Mesenteric fat pad (tissue), 1 donor: ENCODE measurements around the gene CTNND2. TPM values are rescaled to one million over a fixed set of nuclear protein-coding genes. Genes with fewer than 3 reads are reported as not detected.

ENCODE experiments used
- DNase-seq: peaks from one replicate; pipeline ENCODE4 v3.0.0-alpha.2; 2020; ENCODE audit warnings: low spot score
- total RNA-seq: library from RNA; stranded (reverse); fragmentation: NEBNext Ultra II Directional; extraction: Animal tissue kit (Norgen Biotek cat#: 25700); gene quantifications from one replicate; pipeline ENCODE4 v1.2.1, GENCODE V29; 2021
- donor health status: DM: yes; HTN: yes; CAD: no.

CTNND2 gene
- total RNA-seq, 1 donor from 2014 or later: 1.8 TPM

- DNase-seq: no peak
Measured at GRCh38 chr5:11182441-11183080, 721.7 kb downstream of the CTNND2 start.

- DNase-seq: no peak
Measured at GRCh38 chr5:11181940-11182339, 722.3 kb downstream of the CTNND2 start.

DNA sequence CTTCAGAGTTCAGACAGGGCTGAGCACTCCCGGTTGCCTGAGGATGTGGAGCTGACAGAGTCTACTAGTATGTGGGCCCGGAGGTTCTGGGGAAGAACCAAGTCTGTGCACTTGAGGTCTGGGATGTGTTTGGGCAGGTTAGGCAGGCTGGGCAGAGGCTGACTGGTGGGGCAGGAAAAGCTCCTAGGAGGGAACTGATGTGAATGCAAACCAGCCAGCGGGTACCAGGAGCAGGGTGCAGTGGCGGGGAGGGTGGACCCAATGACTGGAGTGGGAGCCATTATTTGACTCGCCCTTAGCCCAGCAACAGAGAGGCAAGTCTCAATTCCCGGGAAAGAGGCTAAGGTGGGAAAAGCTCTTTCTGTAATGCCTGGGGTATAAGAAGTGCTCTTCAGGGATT, 723.4 kb downstream of the CTNND2 start:
- no peak for DNase-seq

DNA sequence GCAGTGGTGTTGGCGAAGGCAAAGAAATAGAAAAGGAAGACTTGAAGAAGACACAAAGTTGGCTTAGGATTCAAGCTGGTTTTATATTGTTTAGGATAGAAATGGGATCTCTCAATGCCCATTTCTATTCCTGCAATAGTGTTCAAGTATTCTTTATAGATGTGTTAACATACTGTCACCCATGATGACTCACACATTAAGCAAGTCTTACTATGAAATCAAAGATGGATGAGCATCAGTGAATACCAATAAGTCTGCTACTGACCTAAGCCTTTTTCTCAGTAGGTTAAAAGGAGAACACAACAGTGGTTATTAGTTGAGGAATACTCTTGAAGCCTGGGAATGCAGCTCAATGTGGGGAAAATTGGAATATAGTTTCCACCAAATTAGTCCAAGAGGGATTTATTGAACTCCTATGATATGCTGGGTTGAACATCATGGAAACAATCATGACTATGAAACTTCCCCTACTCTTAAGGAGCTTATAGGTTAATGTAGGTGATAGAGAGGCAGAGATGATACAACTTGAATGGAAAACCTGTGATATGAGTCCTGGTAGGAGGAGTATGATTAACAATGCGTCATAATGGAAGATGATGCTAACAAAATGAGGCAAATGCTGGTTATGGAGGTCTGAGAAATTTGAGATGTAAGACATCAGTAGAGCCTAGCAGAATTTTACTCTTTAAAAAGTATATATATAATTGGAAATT, 726.1 kb downstream of the CTNND2 start:
- DNase-seq: no peak

DNA sequence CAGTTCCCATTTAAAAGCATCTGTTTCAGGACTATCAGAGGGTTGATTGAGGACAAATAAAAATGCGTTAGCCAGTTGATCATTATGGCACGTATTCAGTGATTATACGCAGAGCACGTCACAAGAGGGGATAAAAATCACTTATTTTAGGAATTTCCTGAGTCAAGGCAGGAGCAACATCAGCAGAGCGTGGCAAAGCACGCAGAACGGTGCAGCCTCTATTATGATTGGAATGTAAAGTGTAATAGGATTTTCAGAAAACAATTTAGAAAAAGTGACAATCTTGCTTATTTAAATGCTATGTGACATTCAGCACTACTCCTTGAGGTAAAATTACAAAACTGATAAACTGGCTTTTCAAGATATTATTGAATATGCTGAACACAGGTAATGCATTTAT, 729.7 kb downstream of the CTNND2 start:
- DNase-seq: no peak

DNA sequence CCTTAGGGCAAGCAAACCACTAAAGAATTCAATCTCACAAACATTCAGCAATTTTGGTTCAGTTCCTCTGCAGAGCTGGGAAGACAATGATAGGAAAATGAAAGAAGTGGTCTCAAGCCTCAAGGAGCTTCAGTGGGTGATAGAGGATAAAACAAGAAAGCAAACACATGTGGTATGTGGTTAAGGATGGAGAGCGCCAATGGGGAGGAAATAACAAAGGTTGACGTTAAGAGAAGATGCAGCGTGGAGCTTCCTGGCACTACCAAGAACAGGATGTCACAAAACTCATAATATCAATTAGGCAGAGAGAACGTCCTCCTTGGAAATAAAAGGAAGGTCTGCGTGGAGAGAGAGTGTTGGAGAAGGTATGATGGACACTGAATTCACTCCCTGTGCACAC, 731.8 kb downstream of the CTNND2 start:
- no peak for DNase-seq

GRCh38 chr5:11171236-11171635, 733.0 kb downstream of the CTNND2 start:
- DNase-seq: no peak

DNA sequence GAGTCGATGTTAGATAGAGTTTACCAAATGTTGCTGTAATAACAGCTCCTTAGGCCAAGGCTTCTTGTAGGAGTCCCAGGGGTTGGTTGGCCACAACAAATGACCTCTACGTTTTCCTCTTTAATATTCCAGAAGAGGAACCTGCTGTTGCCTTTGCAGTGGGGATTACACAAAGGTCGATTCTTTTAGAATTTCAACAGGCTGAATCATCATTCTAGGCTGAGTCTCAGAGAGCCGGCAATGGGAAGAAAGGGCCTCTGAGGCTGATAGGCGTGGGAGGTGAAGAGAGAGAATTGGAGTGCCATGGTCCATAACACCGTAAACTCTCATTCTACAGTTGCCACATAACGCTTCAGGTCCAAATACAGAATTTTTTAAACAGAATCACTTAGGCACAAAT, 737.3 kb downstream of the CTNND2 start:
- DNase-seq: no peak

DNA sequence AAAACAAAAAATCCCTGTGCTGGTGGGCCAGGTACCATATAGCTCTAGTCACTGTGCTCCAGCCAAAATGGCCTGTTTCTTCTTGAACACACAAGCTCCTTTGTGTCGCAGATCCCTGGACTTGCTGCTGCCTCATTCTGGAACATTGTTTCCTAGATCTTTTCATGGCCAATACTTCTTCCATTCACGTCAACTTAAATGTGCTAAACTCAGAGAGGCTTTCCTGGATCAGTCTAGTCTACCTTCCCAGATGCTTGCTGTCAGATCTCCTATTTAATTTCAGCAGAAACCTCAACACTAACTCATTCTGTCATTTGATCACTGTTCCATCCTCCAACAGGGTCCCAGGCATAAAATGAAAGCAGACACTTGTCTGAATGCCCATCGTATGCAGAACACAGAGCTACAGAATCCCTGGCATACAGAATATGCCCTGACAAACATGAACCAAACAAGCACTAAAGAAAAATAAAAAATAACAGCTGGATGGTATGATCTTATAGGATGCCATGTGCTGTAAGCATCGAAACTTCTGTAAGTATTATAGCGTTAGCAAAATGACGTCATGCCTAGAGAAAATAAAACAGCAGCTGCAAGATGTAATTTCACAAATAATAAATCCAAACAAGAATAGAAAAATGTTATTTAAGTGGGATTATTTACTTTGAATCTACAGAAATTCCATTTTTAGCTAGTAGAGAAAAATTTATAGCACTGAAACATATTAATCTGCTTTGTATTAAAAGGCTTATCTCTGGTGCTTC, 739.5 kb downstream of the CTNND2 start:
- DNase-seq: no peak

GRCh38 chr5:11157132-11157531, 747.1 kb downstream of the CTNND2 start:
- no peak for DNase-seq

DNA sequence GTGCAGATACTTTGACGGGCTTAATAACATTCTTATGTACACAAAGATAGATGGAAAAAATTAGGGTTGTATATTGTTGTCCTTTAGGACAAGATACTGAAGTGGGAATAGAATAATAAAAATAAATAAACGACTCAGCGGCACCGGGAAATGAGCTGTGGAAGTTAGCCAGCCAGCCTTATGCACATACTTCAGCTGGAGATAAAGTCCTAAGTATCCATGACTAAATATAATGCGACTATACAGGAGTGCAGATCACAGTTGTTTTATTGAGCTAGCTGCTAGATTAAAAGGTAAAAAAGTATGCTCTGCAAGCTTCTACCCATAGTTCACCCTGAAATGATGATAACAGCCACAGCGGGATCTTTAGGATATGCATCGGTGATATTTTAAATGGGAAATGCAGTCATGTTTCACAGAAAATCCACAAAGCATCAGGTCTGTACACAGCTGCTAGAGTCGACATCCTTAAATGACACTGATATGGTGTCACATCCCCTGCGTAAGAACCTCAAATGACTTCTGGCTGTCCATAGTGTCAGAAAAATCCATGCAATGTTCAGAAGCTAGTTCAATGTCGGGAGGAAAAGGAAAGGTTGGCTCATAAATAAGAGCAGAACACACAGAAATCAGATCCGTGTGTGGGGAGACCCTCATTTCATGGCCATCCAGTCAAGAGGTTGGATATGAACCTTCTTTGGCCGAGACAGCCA, 750.4 kb downstream of the CTNND2 start:
- no peak for DNase-seq

- DNase-seq: no peak
Measured at GRCh38 chr5:11152368-11152767, 751.9 kb downstream of the CTNND2 start.

- DNase-seq: no peak
Measured at GRCh38 chr5:11150976-11151375, 753.3 kb downstream of the CTNND2 start.

GRCh38 chr5:11148810-11149539, 755.3 kb downstream of the CTNND2 start:
- DNase-seq: no peak

- DNase-seq: no peak
Measured at GRCh38 chr5:11146171-11146570, 758.1 kb downstream of the CTNND2 start.

- DNase-seq: no peak
Measured at GRCh38 chr5:11143456-11144267, 760.6 kb downstream of the CTNND2 start.

DNA sequence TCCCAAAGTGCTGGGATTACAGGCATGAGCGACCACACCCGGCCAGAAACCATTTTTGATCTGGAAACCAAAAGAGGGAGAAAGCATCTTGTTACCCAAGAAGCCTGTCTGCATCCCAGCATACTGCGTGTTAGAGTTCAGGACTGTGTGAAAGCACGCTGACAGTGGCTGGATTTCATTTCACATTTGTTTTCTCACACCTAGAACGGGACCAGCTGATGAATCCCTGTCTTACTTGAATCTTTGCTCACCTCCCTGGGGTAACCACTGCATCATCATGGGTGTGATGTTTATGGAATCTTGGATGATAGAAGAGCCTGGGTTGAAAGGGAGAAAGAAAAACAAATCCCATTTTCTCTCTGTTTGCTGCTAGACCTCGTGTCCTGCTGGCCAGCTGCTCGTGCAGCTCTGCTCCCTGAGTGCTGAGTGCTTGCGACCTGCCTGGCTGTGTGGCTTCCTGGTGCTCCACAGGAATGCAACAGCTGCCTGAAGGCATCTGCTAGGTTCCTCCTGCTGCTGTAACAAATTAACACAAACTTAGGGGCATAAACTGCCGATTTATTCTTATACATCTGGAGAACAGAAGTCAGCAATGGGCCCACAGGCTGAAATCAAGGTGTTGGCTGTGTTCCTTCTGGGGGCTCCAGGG, 764.9 kb downstream of the CTNND2 start:
- no peak for DNase-seq

DNA sequence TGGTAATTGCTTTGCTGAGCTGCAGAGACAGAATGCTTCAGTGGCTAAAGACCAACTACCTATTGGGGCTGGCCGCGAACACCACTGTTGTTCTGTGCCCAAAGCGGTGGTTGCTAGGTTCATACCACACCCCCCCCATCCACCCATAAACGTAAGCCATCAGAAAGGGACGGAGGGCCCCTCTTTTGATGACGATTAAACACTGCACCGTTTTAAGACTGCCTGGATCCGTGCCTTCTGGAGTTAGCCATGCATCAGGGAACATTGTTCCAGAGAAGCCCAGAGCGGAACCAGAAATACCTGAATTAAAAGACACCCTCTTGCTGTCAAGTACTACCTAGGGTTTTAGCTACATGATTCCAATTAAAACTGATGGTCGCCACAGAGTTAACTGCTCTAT, 774.1 kb downstream of the CTNND2 start:
- DNase-seq: no peak

DNA sequence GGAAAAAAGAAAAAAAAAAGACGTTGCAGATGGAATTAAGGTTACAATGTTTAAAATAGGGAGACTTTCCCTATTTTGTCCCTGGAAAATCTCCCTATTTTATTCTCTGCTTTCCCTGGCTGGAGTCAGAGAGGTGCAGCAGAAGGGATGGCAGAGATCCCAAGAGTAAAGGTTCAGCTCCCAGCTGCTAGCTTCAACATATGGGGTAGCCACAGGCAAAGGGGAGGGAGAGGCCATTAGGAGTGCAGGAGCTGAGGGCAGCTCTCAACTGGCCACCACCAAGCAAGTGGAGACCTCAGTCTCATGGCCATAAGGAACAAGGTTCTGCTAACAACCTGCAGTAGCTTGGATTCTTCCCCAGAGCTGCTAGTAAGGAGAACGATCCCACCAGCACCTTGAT, 776.2 kb downstream of the CTNND2 start:
- no peak for DNase-seq

- no peak for DNase-seq
Measured at GRCh38 chr5:11126844-11127243, 777.4 kb downstream of the CTNND2 start.
